GM18861 (cell line): ENCODE data around the gene MRPS5.
"Not testable (repeated sequence)": the region's sequence is repeated elsewhere in the genome, so short reads cannot be mapped to it uniquely, and the experiment has no call there.

Source experiments
- ATAC-seq: cut with Tn5 transposase; IDR thresholded peaks from one replicate; pipeline ENCODE4 v1.9.1; 2021; ENCODE audit not compliant: unreplicated experiment

The MRPS5 gene

DNA sequence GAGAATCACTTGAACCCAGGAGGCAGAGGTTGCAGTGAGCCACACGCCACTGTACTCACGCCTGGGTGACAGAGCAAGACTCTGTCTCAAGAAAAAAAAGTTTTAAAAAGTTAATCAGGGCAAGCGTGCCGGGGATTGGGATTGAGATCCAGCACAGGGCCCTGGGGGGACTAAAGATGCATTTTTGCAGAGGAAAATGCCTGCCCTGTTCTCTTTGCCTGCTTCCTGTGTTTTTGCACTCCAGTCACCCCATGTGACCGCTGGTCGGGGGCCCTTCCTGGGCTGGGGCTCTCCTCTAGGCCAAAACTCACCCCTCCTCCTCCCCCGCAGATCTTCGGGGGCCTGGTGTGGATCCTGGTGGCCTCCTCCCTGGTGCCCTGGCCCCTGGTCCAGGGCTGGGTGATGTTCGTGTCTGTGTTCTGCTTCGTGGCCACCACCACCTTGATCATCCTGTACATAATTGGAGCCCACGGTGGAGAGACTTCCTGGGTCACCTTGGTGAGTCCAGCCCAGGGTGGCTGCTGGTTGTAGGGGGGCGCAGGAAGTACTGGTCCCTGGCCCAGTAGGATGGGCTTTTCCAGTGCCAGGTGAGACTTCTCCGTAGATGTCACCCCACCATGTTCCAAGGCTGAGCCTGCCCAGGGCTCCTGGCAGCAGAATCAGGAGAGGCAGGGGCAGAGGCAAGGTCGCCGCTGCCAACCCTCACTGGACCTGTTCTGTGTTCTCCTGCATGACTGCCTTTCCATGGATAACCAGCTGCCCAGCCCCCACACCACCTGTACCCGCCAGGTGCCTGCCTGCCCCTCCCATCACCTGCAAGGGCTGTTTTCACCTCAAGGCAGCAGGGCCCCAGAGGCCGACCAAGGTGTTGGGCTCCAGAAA, 73.7 kb downstream of the MRPS5 start:
- ATAC-seq: no peak

DNA sequence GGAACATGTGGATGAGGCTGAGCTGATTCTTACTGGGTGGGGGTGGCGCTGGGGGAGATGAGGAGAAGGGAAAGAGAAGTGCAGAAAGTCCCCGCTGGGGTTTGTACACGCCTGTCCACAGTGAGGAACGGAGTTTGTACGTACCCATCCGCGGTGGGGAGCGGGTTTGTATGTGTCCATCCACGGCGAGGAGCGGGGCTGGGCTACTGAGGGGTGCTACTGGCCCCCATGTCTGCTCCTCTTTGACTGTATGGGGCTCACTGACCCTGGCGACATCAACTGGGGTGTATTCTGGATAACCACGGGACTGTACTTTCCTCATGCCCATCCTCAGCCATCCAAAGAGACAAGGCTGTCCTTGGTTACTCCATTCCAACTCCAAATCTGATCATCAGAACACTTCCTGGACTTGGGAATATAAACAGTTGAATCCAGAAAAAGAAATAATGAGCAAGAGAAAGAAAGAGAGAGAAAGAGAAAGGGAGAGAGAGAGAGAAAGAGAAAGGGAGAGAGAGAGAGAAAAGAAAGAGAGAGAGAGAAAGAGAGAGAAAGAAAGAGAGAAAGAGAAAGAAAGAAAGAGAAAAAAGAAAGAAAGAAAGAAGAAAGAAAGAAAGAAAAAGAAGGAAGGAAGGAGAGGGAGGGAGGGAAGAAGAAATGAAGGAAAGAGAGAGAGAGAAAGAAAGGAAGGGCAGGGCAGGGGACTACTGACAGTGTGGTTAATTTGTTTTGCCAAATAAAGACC, 75.1 kb downstream of the MRPS5 start:
- no peak for ATAC-seq

GRCh38 chr2:95044601-95045000, 77.0 kb downstream of the MRPS5 start:
- ATAC-seq: no peak

DNA sequence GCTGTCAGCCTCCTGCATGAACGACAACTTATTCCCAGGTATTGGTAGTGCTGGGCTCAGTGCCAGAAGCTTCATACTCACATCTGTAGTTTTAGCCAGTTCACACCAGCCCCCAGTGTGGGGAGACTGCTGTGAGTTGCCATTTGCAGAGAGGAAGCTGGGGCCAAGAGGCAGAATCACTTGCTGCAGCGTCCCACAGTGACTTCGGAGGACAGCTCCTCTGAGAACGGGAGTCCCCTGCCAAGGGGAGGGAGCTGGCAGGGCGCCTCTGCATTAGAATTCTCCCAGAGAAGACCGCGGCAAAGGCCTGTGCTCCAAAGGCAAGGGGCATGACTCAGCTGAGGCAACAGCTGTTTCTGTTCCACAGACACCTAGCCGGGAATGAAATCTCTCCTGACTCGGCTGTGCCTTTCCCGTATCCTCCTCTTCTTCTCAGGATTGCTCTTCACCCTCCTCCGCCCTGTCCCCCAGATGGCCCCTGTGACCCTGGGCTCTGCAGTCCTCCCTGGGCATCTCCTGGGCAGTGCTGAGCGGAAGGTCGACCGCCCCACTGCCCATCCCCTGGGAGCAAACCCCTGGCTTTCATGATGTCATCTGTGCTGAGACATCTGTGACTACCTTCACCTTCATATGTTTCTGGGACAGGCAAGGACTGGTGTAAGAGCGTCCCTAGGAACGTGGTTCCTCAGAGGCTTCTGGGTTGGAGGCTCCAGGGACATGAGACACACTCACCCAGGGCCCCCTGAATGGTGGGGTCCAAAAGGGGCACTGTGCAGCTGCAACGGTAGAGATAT, 78.1 kb downstream of the MRPS5 start:
- ATAC-seq: no peak

- ATAC-seq: no peak
Measured at GRCh38 chr2:95042472-95043271, 78.9 kb downstream of the MRPS5 start.

- no peak for ATAC-seq
Measured at GRCh38 chr2:95041824-95042442, 79.7 kb downstream of the MRPS5 start.

DNA sequence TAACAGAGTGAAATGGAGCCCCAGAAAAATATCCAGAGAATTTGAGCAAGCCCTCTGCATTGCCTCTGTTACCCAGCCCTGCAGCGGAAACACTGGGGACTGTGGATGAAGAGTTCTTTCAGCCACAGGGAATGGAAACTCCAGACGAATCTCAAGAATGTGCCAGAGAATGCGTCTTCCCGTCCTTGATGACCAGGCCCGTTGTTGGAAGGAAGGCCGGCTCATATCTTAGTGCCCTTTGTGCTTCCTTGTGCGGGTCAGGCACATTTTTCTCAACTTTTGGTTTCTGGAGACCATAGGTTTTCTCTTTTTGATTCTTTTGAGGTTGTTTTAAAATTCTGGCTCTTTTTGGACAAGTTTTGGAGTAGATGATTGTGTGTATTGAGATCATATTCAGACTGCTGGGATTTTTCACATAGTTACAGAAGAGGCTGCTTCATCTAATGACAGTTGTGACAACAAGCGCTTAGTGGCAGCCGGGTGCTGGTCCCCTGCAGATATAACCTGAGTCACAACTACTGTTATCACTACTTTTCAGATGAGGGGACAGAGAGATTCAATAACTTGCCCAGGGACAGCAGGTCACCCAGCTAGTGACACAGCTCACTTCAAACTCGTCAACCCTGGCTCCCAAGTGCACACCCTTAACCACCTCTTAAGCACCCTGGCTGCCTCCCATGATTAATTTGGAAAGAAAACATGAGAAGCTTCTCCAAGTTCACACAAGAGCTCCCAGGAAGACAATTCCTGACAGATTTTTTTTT, 80.4 kb downstream of the MRPS5 start:
- no peak for ATAC-seq

DNA sequence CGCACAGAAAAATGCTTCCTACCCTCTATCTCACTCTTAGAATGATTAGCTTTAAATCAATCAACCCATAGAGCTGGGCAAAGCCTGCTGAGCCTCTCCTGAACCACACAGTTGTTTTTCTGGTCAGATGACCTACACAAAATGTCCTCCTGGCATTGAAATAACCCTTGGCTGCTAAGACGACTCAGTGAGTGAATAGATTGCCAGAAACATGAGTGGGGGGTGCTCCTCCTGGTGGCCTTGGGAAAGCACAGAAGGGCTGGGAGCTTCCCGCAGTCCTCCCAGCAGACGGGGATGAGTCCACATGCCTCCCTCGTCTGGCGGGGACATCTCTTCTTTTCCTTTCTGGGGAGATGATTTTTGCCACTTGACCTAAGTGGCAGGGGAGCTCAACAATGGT, 81.2 kb downstream of the MRPS5 start:
- ATAC-seq: no peak

DNA sequence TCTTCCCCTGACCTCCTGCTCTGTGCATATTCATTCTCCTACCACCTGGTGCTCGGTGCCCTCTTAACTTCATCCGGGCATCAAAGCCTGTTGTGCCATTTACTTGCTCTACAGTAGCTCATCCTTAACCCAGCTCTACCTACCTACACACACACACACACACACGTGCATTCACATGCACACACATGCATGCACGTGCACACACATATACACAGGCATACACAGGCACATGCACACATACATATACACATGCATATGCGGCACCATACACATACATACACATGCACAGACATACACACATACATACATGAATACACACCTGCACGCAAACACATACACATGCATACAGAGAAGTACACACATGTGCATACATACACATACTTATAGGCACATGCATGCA, 81.6 kb downstream of the MRPS5 start:
- ATAC-seq: no peak

DNA sequence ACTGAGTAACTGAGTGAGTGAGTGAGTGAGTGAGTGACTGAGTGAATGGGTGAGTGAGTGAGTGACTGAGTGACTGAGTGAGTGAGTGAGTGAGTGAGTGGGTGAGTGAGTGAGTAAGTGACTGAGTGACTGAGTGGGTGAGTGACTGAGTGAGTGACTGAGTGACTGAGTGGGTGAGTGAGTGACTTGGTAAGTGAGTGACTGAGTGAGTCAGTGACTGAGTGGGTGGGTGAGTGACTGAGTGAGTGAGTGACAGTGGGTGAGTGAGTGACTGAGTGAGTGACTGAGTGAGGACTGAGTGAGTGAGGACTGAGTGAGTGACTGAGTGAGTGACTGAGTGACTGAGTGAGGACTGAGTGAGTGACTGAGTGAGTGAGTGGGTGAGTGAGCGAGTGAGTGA, 82.2 kb downstream of the MRPS5 start:
- no peak for ATAC-seq

DNA sequence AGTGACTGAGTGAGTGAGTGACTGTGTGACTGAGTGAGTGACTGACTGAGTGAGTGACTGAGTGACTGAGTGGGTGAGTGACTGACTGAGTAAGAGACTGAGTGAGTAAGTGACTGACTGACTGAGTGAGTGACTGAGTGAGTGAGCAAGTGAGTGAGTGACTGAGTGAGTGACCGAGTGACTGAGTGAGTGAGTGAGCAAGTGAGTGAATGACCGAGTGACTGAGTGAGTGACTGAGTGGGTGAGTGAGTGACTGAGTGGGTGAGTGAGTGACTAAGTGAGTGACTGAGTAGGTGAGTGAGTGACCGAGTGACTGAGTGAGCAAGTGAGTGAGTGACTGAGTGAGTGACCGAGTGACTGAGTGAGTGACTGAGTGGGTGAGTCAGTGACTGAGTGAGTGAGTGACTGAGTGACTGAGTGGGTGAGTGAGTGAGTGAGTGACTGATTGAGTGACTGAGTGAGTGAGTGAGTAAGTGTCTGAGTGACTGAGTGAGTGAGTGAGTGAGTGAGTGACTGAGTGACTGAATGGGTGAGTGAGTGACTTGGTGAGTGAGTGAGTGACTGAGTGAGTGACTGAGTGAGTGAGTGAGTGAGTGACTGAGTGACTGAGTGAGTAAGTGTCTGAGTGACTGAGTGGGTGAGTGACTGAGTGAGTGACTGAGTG, 82.8 kb downstream of the MRPS5 start:
- ATAC-seq: no peak

DNA sequence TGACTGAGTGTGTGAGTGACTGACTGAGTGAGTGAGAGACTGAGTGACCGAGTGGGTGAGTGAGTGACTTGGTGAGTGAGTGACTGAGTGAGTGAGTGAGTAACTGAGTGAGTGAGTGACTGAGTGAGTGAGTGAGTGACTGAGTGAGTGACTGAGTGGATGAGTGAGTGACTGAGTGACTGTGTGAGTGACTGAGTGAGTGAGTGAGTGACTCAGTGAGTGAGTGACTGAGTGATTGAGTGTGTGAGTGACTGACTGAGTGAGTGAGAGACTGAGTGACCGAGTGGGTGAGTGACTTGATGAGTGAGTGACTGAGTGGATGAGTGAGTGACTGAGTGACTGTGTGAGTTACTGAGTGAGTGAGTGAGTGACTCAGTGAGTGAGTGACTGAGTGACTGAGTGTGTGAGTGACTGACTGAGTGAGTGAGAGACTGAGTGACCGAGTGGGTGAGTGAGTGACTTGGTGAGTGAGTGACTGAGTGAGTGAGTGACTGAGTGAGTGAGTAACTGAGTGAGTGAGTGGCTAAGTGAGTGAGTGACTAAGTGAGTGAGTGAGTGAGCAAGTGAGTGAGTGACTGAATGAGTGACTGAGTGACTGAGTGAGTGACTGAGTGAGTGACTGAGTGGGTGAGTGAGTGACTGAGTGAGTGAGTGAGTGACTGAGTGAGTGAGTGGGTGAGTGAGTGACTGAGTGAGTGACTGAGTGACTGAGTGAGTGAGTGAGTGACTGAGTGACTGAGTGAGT, 83.6 kb downstream of the MRPS5 start:
- ATAC-seq: not testable (repeated sequence)

DNA sequence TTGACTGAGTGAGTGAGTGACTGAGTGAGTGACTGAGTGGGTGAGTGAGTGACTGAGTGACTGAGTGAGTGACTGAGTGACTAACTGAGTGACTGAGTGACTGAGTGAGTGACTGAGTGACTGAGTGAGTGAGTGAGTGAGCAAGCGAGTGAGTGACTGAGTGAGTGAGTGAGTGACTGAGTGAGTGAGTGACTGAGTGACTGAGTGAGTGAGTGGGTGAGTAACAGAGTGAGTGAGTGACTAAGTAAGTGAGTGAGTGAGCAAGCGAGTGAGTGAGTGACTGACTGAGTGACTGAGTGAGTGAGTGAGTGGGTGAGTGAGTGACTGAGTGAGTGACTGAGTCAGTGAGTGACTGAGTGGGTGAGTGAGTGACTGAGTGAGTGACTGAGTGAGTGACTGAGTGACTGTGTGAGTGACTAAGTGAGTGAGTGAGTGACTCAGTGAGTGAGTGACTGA, 84.2 kb downstream of the MRPS5 start:
- no peak for ATAC-seq

GRCh38 chr2:95036596-95037383, 84.8 kb downstream of the MRPS5 start:
- no peak for ATAC-seq
